HL-60 (cell line): ENCODE data around the gene SPATS2L.

Experiments
- GABPA ChIP-seq: IDR thresholded peaks from 2 replicates; pipeline ENCODE4 v1.6.1; 2012; ENCODE audit warnings: low read depth
- POLR2AphosphoS5 ChIP-seq: IDR thresholded peaks from 2 replicates; pipeline ENCODE4 v1.6.1; 2012; ENCODE audit warnings: low read depth
- SPI1 ChIP-seq: IDR thresholded peaks from 2 replicates; pipeline ENCODE4 v1.6.1; 2012; ENCODE audit warnings: low read depth, mild to moderate bottlenecking, borderline replicate concordance
- TF ChIP-seq, protein P1 (sequence below): IDR thresholded peaks from one replicate; pipeline ENCODE4 v1.5.1; 2011; ENCODE audit warnings: low read length, control low read depth, inconsistent platforms; ENCODE audit not compliant: insufficient read depth
- TF ChIP-seq, protein P2 (sequence below): IDR thresholded peaks from 2 replicates; pipeline ENCODE4 v1.6.1; 2012; ENCODE audit warnings: low read depth; ENCODE audit not compliant: insufficient replicate concordance

GRCh38 chr2:200428961-200429665 is 122.6 kb downstream of the SPATS2L start:
- TF ChIP-seq, protein P1, sequence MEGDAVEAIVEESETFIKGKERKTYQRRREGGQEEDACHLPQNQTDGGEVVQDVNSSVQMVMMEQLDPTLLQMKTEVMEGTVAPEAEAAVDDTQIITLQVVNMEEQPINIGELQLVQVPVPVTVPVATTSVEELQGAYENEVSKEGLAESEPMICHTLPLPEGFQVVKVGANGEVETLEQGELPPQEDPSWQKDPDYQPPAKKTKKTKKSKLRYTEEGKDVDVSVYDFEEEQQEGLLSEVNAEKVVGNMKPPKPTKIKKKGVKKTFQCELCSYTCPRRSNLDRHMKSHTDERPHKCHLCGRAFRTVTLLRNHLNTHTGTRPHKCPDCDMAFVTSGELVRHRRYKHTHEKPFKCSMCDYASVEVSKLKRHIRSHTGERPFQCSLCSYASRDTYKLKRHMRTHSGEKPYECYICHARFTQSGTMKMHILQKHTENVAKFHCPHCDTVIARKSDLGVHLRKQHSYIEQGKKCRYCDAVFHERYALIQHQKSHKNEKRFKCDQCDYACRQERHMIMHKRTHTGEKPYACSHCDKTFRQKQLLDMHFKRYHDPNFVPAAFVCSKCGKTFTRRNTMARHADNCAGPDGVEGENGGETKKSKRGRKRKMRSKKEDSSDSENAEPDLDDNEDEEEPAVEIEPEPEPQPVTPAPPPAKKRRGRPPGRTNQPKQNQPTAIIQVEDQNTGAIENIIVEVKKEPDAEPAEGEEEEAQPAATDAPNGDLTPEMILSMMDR = no peak
- no peak for TF ChIP-seq POLR2AphosphoS5
- TF ChIP-seq GABPA = no peak
- TF ChIP-seq, protein P2, sequence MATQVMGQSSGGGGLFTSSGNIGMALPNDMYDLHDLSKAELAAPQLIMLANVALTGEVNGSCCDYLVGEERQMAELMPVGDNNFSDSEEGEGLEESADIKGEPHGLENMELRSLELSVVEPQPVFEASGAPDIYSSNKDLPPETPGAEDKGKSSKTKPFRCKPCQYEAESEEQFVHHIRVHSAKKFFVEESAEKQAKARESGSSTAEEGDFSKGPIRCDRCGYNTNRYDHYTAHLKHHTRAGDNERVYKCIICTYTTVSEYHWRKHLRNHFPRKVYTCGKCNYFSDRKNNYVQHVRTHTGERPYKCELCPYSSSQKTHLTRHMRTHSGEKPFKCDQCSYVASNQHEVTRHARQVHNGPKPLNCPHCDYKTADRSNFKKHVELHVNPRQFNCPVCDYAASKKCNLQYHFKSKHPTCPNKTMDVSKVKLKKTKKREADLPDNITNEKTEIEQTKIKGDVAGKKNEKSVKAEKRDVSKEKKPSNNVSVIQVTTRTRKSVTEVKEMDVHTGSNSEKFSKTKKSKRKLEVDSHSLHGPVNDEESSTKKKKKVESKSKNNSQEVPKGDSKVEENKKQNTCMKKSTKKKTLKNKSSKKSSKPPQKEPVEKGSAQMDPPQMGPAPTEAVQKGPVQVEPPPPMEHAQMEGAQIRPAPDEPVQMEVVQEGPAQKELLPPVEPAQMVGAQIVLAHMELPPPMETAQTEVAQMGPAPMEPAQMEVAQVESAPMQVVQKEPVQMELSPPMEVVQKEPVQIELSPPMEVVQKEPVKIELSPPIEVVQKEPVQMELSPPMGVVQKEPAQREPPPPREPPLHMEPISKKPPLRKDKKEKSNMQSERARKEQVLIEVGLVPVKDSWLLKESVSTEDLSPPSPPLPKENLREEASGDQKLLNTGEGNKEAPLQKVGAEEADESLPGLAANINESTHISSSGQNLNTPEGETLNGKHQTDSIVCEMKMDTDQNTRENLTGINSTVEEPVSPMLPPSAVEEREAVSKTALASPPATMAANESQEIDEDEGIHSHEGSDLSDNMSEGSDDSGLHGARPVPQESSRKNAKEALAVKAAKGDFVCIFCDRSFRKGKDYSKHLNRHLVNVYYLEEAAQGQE = no peak
- no peak for TF ChIP-seq SPI1
